Mesothelial cell of epicardium (in vitro differentiated cells): ENCODE data around the gene HSPB9. TPM values are rescaled to one million over a fixed set of nuclear protein-coding genes. Genes with fewer than 3 reads are reported as not detected.

Experiments
- DNase-seq, 2 experiments: peaks; one replicate each; pipeline ENCODE4 v3.0.0; 2021; ENCODE audit warnings: low spot score in 2 of 2; ENCODE audit not compliant: unreplicated experiment in 2 of 2
- H3K27ac Mint-ChIP-seq: 2 replicates; pipeline ENCODE4 v1.8.0; 2021; ENCODE audit warnings: mixed read lengths
- H3K27me3 Mint-ChIP-seq: 2 replicates; pipeline ENCODE4 v1.8.0; 2021; ENCODE audit warnings: low read depth, mixed read lengths
- H3K36me3 Mint-ChIP-seq: 2 replicates; pipeline ENCODE4 v1.8.0; 2021; ENCODE audit warnings: mixed read lengths
- H3K4me1 Mint-ChIP-seq: 2 replicates; pipeline ENCODE4 v1.8.0; 2021; ENCODE audit warnings: mixed read lengths
- H3K4me3 Mint-ChIP-seq: 2 replicates; pipeline ENCODE4 v1.8.0; 2021; ENCODE audit warnings: mild to moderate bottlenecking, moderate library complexity, mixed read lengths
- H3K9me3 Mint-ChIP-seq: 2 replicates; pipeline ENCODE4 v1.8.0; 2021; ENCODE audit warnings: mixed read lengths
- total RNA-seq: library from RNA; stranded (reverse); gene quantifications from 3 replicates; pipeline ENCODE4 v1.2.1, GENCODE V29; 2021
- TF ChIP-seq, protein P1 (sequence below): fragments of 200-600 bp; sonication (generic); IDR thresholded peaks from one replicate; pipeline ENCODE4 v1.5.0; 2021; ENCODE audit warnings: antibody characterized with exemption; ENCODE audit not compliant: unreplicated experiment

The HSPB9 gene
- total RNA-seq, 1 donor from 2014 or later: not detected

DNA sequence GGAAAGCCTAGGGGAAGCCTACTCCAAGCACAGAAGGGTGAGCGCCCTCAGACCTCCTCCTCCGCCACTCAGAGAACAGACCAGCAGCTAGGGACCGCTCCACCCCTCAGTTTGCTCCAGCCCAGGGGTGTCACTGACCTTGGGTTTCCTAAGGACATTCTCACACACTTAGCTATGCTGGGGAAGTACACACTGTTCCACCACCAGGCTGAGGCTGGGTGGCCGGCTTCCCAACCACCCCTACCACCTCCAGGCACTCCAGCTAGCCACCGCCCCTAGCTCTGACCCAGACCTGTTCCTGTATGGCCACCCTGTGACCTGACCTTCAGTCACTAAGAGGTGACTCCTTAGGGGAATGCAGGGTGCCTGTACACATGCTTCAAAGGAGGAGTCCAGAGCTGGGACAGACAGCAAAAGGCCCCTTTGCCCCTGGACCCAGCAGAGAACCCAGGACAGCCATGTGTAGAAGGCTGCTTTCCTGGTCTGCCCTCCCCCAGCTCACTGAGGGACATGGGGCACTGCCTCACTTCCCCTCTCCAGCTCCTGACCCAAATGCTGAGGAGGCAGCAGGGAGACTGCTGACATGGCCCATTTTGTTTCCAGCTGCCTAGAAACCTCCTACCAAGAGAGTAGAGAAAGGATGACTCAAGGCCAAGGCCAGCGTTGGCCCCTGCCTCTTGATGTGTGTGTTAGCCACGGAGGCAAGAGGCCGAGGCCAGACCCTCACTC, 6.7 kb downstream of the HSPB9 start:
- Mint-ChIP-seq H3K4me3 (no peak overlapping the region), H3K4me1 (peaks cover 9% of the 10 kb centered on the region), H3K27ac (no peak overlapping the region), H3K9me3 (no peaks in the 10 kb centered on the region), H3K36me3 (peaks cover 28% of the 10 kb centered on the region), H3K27me3 (no peaks in the 10 kb centered on the region)
- DNase-seq: no peak
- TF ChIP-seq, protein P1, sequence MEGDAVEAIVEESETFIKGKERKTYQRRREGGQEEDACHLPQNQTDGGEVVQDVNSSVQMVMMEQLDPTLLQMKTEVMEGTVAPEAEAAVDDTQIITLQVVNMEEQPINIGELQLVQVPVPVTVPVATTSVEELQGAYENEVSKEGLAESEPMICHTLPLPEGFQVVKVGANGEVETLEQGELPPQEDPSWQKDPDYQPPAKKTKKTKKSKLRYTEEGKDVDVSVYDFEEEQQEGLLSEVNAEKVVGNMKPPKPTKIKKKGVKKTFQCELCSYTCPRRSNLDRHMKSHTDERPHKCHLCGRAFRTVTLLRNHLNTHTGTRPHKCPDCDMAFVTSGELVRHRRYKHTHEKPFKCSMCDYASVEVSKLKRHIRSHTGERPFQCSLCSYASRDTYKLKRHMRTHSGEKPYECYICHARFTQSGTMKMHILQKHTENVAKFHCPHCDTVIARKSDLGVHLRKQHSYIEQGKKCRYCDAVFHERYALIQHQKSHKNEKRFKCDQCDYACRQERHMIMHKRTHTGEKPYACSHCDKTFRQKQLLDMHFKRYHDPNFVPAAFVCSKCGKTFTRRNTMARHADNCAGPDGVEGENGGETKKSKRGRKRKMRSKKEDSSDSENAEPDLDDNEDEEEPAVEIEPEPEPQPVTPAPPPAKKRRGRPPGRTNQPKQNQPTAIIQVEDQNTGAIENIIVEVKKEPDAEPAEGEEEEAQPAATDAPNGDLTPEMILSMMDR: no peak

DNA sequence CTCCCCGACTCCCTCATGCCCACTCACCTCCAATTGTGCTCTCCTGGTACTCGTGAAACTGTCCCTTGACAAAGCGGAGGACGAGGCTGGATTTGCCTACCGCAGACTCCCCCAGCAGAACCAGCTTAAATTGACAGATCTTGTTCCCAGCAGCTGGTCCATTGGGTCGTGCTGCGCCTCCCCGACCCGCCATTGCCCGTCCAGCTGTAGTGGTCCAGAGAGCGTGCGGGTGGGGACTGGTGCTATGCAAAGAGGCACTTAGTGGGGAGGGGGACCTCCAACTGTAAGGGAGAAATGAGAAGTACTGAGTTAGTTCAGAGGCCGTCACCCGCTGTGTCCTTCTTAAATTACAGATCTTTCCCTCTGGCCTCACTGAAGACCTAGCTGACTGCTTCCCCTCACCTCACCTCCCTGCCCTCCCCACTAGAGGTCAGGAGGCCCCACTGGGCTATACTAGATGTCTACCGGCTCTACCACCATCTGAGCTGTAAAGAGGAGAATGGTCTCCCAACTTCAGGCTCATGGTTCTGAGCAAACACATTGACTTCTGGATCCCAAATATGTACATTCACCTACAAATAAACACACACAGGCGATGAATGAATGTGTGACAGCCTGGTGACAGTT, 7.8 kb downstream of the HSPB9 start:
- peaks cover 11% of the 10 kb centered on the region for H3K4me1 Mint-ChIP-seq
- TF ChIP-seq, protein P1: no peak
- H3K27me3 Mint-ChIP-seq: no peaks in the 10 kb centered on the region
- H3K36me3 Mint-ChIP-seq: peaks cover 22% of the 10 kb centered on the region
- DNase-seq: no peak
- no peak overlapping the region for H3K27ac Mint-ChIP-seq
- H3K9me3 Mint-ChIP-seq: no peaks in the 10 kb centered on the region
- no peak overlapping the region for H3K4me3 Mint-ChIP-seq

DNA sequence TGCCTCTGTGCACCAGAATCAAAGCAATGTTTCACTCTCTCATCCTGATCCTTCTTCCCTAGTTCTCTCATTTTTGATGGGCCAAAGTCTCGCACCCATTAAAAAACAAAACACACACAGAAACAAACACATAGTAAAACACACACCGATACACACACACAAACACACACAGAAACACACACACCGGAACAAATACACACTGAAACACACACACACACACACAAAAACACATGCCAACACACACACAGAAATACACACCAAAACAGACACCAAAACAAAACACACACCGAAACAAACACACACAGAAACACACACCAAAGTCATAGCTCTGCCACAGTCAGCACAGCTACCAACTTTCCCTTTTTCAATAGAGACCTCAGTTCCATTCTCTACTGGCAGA, 8.6 kb downstream of the HSPB9 start:
- H3K4me1 Mint-ChIP-seq: peaks cover 17% of the 10 kb centered on the region
- H3K9me3 Mint-ChIP-seq: no peaks in the 10 kb centered on the region
- H3K4me3 Mint-ChIP-seq: no peak overlapping the region
- H3K27me3 Mint-ChIP-seq: no peaks in the 10 kb centered on the region
- DNase-seq: no peak
- H3K27ac Mint-ChIP-seq: no peak overlapping the region
- H3K36me3 Mint-ChIP-seq: peaks cover 15% of the 10 kb centered on the region
- TF ChIP-seq, protein P1: no peak

DNA sequence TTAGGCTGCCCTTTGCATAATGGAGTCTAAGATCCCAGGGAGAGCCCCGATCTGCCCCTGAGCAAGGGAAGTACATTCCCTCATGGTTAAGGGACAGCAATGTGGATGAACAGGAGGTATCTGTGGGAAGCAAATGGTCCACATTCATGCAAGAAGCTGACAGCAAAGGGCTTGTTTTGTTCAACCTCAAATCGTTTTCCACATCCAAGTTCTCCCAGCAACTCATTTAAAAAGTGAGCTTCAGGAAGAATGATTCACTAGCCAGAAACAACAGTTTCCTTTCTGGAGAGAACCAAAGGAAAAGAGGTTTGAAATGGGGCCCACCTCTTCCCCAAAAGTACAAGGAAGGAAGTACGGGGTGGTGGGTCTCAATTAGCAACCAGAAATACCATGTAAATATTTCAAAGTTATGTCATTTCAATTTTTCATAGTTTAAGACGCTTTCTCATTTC, 9.4 kb downstream of the HSPB9 start:
- H3K27me3 Mint-ChIP-seq: no peaks in the 10 kb centered on the region
- no peak overlapping the region for H3K27ac Mint-ChIP-seq
- peaks cover 17% of the 10 kb centered on the region for H3K4me1 Mint-ChIP-seq
- TF ChIP-seq, protein P1: no peak
- no peak for DNase-seq
- H3K36me3 Mint-ChIP-seq: peaks cover 15% of the 10 kb centered on the region
- no peaks in the 10 kb centered on the region for H3K9me3 Mint-ChIP-seq
- no peak overlapping the region for H3K4me3 Mint-ChIP-seq

DNA sequence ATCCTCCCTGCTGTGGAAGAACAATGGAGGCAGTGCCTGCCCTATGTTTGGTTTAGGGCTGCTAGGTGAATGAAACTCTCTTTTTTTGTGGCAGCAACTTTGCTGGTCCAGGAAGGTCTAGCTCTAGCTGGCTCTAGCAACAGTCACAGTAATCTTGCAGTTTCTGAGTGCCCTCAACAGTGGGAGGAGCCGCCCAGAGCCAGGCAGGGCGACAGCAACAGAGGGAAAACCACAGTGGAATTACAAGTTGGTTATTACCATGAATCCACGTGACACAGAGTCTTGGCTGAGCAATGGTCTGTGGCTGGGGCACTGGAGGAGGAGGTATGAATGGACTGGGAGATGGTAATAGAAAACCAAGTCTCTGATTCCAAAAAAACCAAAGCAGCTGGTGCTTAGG, 10.3 kb downstream of the HSPB9 start:
- Mint-ChIP-seq H3K27ac (peak overlapping the region; percentile 63), H3K4me1 (peaks cover 17% of the 10 kb centered on the region), H3K27me3 (no peaks in the 10 kb centered on the region), H3K36me3 (peaks cover 15% of the 10 kb centered on the region), H3K9me3 (no peaks in the 10 kb centered on the region), H3K4me3 (no peak overlapping the region)
- no peak for DNase-seq
- TF ChIP-seq, protein P1: no peak
